H9 (cell line): ENCODE results near the gene PRUNE2. TPM values are rescaled to one million over a fixed set of nuclear protein-coding genes. Genes with fewer than 3 reads are reported as not detected.

Experiments
- DNase-seq: peaks from one replicate; pipeline ENCODE4 v3.0.0-alpha.2; 2017
- H2AFZ ChIP-seq: one replicate; pipeline ENCODE4 v1.6.1; 2013; ENCODE audit warnings: mild to moderate bottlenecking, low read length, control low read depth, moderate library complexity
- H2AK5ac ChIP-seq: 2 replicates; pipeline ENCODE4 v1.6.1; 2013; ENCODE audit warnings: low read length, control low read depth, mixed read lengths; ENCODE audit not compliant: insufficient read length
- H2BK120ac ChIP-seq: one replicate; pipeline ENCODE4 v1.6.1; 2013; ENCODE audit warnings: low read depth, mild to moderate bottlenecking, low read length, control low read depth, inconsistent platforms; ENCODE audit not compliant: poor library complexity, severe bottlenecking
- H2BK12ac ChIP-seq: 2 replicates; pipeline ENCODE4 v1.6.1; 2013; ENCODE audit warnings: low read length, control low read depth, mixed read lengths, low read depth; ENCODE audit not compliant: insufficient read length
- H2BK15ac ChIP-seq: 2 replicates; pipeline ENCODE4 v1.6.1; 2013; ENCODE audit warnings: low read depth, low read length, control low read depth
- H2BK20ac ChIP-seq: one replicate; pipeline ENCODE4 v1.6.1; 2013; ENCODE audit warnings: low read depth, mild to moderate bottlenecking, low read length, control low read depth, inconsistent platforms; ENCODE audit not compliant: poor library complexity, severe bottlenecking
- H2BK5ac ChIP-seq: 2 replicates; pipeline ENCODE4 v1.6.1; 2013; ENCODE audit warnings: low read length, control low read depth, mixed read lengths; ENCODE audit not compliant: insufficient read length
- H3K14ac ChIP-seq: 2 replicates; pipeline ENCODE4 v1.6.1; 2013; ENCODE audit warnings: low read length, control low read depth; ENCODE audit not compliant: insufficient read depth
- H3K18ac ChIP-seq: 2 replicates; pipeline ENCODE4 v1.6.1; 2013; ENCODE audit warnings: low read depth, mild to moderate bottlenecking, mixed read lengths, low read length, control low read depth; ENCODE audit not compliant: insufficient read length
- H3K23ac ChIP-seq: 2 replicates; pipeline ENCODE4 v1.6.1; 2013; ENCODE audit warnings: low read length, control low read depth, mixed read lengths, low read depth; ENCODE audit not compliant: insufficient read length
- H3K23me2 ChIP-seq: 2 replicates; pipeline ENCODE4 v1.6.1; 2013; ENCODE audit warnings: low read depth, mild to moderate bottlenecking, mixed read lengths, low read length, control low read depth; ENCODE audit not compliant: insufficient read length, poor library complexity, severe bottlenecking
- H3K27ac ChIP-seq: 2 replicates; pipeline ENCODE4 v1.5.1; 2013; ENCODE audit warnings: low read length, control low read depth, mixed read lengths, low read depth; ENCODE audit not compliant: insufficient read length
- H3K27me3 ChIP-seq: 2 replicates; pipeline ENCODE4 v1.6.1; 2013; ENCODE audit warnings: low read length, control low read depth, inconsistent platforms; ENCODE audit not compliant: insufficient read depth
- H3K4ac ChIP-seq: 2 replicates; pipeline ENCODE4 v1.6.1; 2013; ENCODE audit warnings: low read depth, mild to moderate bottlenecking, control low read depth, inconsistent platforms, low read length, moderate library complexity
- H3K4me1 ChIP-seq: 2 replicates; pipeline ENCODE4 v1.6.1; 2013; ENCODE audit warnings: low read length, control low read depth, inconsistent platforms; ENCODE audit not compliant: insufficient read depth
- H3K4me2 ChIP-seq: 2 replicates; pipeline ENCODE4 v1.6.1; 2013; ENCODE audit warnings: low read length, control low read depth, mixed read lengths; ENCODE audit not compliant: insufficient read length, insufficient read depth
- H3K56ac ChIP-seq: 2 replicates; pipeline ENCODE4 v1.6.1; 2013; ENCODE audit warnings: low read depth, mild to moderate bottlenecking, mixed read lengths, low read length, control low read depth; ENCODE audit not compliant: insufficient read length
- H3K79me1 ChIP-seq: 2 replicates; pipeline ENCODE4 v1.6.1; 2013; ENCODE audit warnings: low read depth, mild to moderate bottlenecking, moderate library complexity, low read length, control low read depth, inconsistent platforms; ENCODE audit not compliant: insufficient read depth, poor library complexity, severe bottlenecking
- H3K79me2 ChIP-seq: 2 replicates; pipeline ENCODE4 v1.6.1; 2013; ENCODE audit warnings: low read length, control low read depth, inconsistent platforms; ENCODE audit not compliant: insufficient read depth
- H3K9ac ChIP-seq: 2 replicates; pipeline ENCODE4 v1.6.1; 2013; ENCODE audit warnings: low read length, control low read depth, mixed read lengths; ENCODE audit not compliant: insufficient read length; ENCODE audit errors: extremely low read depth
- H3K9me3 ChIP-seq: one replicate; pipeline ENCODE4 v1.6.1; 2013; ENCODE audit warnings: low read depth, low read length, inconsistent platforms; ENCODE audit not compliant: control insufficient read depth
- H3T11ph ChIP-seq: one replicate; pipeline ENCODE4 v1.6.1; 2013; ENCODE audit warnings: mild to moderate bottlenecking, low read length, control low read depth, inconsistent platforms
- H4K20me1 ChIP-seq: one replicate; pipeline ENCODE4 v1.6.1; 2013; ENCODE audit not compliant: control insufficient read depth, insufficient read length, insufficient read depth
- H4K5ac ChIP-seq: 2 replicates; pipeline ENCODE4 v1.6.1; 2013; ENCODE audit warnings: low read depth, mild to moderate bottlenecking, mixed read lengths, low read length, control low read depth; ENCODE audit not compliant: insufficient read length
- H4K8ac ChIP-seq: replicated peaks from 2 replicates; pipeline ENCODE4 v1.6.1; 2013; ENCODE audit warnings: low read length, control low read depth, mixed read lengths, low read depth; ENCODE audit not compliant: insufficient read length
- H4K91ac ChIP-seq: 2 replicates; pipeline ENCODE4 v1.6.1; 2013; ENCODE audit warnings: low read depth, mild to moderate bottlenecking, moderate library complexity, mixed read lengths, low read length, control low read depth; ENCODE audit not compliant: insufficient read length
- H3K27ac Mint-ChIP-seq, 3 experiments: 2 replicates in 2 of 3; 3 replicates in 1 of 3; pipeline ENCODE4 v1.8.0; 2020 to 2021; ENCODE audit warnings: mixed read lengths in 3 of 3, mild to moderate bottlenecking in 1 of 3, moderate library complexity in 1 of 3
- H3K27me3 Mint-ChIP-seq: 2 replicates; pipeline ENCODE4 v1.8.0; 2021; ENCODE audit warnings: low read depth, mild to moderate bottlenecking, moderate library complexity, mixed read lengths
- H3K36me3 Mint-ChIP-seq, 3 experiments: 2 replicates in 2 of 3; 3 replicates in 1 of 3; pipeline ENCODE4 v1.8.0; 2020 to 2021; ENCODE audit warnings: low read depth in 3 of 3, mixed read lengths in 3 of 3; ENCODE audit not compliant: insufficient read depth in 1 of 3
- H3K4me1 Mint-ChIP-seq, 2 experiments: 2 replicates each; pipeline ENCODE4 v1.8.0; 2020; ENCODE audit warnings: mixed read lengths in 2 of 2
- H3K4me3 Mint-ChIP-seq, 2 experiments: 2 replicates in 1 of 2; 3 replicates in 1 of 2; pipeline ENCODE4 v1.8.0; 2020 to 2021; ENCODE audit warnings: mild to moderate bottlenecking in 2 of 2, mixed read lengths in 2 of 2, moderate library complexity in 1 of 2
- H3K9me3 Mint-ChIP-seq, 2 experiments: 2 replicates in 1 of 2; 3 replicates in 1 of 2; pipeline ENCODE4 v1.8.0; 2020; ENCODE audit warnings: mild to moderate bottlenecking in 2 of 2, mixed read lengths in 2 of 2, moderate library complexity in 1 of 2
- WGBS: extraction: QIAGEN DNeasy Blood & Tissue Kit; methylation state at CpG from one replicate; pipeline ENCODE4 v1.1.7; 2013; ENCODE audit warnings: missing lambda C conversion rate, low lambda C conversion rate, mixed read lengths; ENCODE audit not compliant: insufficient read length; ENCODE audit errors: extremely low coverage; 5-methylcytosine and 5-hydroxymethylcytosine counted together
- total RNA-seq: library from RNA; stranded (reverse); gene quantifications from 2 replicates; pipeline ENCODE4 v1.2.1, GENCODE V29; 2021
- TF ChIP-seq, protein P1 (sequence below): fragments of 200-600 bp; sonication (generic); conservative IDR thresholded peaks from 3 replicates; pipeline ENCODE4 v1.8.0; 2021; ENCODE audit warnings: antibody characterized with exemption, mild to moderate bottlenecking

PRUNE2 gene
- total RNA-seq, 1 experiment from 2014 or later, result 12.1 TPM

GRCh38 chr9:76690973-76691370 is 214.9 kb downstream of the PRUNE2 start:
- DNase-seq, result no peak
- Mint-ChIP-seq H3K9me3 (no peaks in the 10 kb centered on the region), H3K27me3 (peaks cover 43% of the 10 kb centered on the region), H3K4me3 (peak overlapping the region; percentile 25 to 47; a peak in 2 of 5 replicates), H3K36me3 (no peaks in the 10 kb centered on the region), H3K27ac (no peak overlapping the region), H3K4me1 (peaks cover 34 to 37% of the 10 kb centered on the region in 2 experiments)
- no peak overlapping the region for H2BK12ac ChIP-seq
- H3K79me2 ChIP-seq, result no peaks in the 10 kb centered on the region
- H3K18ac ChIP-seq, result no peak overlapping the region
- no peak overlapping the region for H3K27ac ChIP-seq
- H3T11ph ChIP-seq, result no peak overlapping the region
- no peak overlapping the region for H3K56ac ChIP-seq
- no peak overlapping the region for H2BK20ac ChIP-seq
- no peak overlapping the region for H2AFZ ChIP-seq
- H3K9ac ChIP-seq, result no peak overlapping the region
- no peaks in the 10 kb centered on the region for H3K4me1 ChIP-seq
- H3K9me3 ChIP-seq, result no peaks in the 10 kb centered on the region
- no peak overlapping the region for H2BK5ac ChIP-seq
- H3K27me3 ChIP-seq, result peaks cover 6% of the 10 kb centered on the region; the same call in 1 of the 2 replicates
- no peaks in the 10 kb centered on the region for H3K23me2 ChIP-seq
- no CpG with 5 or more reads among the region's 5 CpGs for WGBS
- H2AK5ac ChIP-seq, result no peak overlapping the region
- H2BK120ac ChIP-seq, result no peak overlapping the region
- H4K20me1 ChIP-seq, result no peaks in the 10 kb centered on the region
- no peak overlapping the region for H4K5ac ChIP-seq
- H3K23ac ChIP-seq, result no peak overlapping the region
- no peak overlapping the region for H4K8ac ChIP-seq
- no peak overlapping the region for H3K4ac ChIP-seq
- TF ChIP-seq, protein P1, sequence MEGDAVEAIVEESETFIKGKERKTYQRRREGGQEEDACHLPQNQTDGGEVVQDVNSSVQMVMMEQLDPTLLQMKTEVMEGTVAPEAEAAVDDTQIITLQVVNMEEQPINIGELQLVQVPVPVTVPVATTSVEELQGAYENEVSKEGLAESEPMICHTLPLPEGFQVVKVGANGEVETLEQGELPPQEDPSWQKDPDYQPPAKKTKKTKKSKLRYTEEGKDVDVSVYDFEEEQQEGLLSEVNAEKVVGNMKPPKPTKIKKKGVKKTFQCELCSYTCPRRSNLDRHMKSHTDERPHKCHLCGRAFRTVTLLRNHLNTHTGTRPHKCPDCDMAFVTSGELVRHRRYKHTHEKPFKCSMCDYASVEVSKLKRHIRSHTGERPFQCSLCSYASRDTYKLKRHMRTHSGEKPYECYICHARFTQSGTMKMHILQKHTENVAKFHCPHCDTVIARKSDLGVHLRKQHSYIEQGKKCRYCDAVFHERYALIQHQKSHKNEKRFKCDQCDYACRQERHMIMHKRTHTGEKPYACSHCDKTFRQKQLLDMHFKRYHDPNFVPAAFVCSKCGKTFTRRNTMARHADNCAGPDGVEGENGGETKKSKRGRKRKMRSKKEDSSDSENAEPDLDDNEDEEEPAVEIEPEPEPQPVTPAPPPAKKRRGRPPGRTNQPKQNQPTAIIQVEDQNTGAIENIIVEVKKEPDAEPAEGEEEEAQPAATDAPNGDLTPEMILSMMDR, result no peak
- no peaks in the 10 kb centered on the region for H3K79me1 ChIP-seq
- H4K91ac ChIP-seq, result no peak overlapping the region
- no peak overlapping the region for H3K4me2 ChIP-seq
- H2BK15ac ChIP-seq, result no peak overlapping the region
- H3K14ac ChIP-seq, result no peak overlapping the region
